ENCODE data around the gene STAB2.

Gene STAB2

GRCh38 chr12:103743788-103744187, 156.7 kb downstream of the STAB2 start:
- Histone ChIP-seq H3F3A (ENCODE audit: insufficient read depth, low read length) (no peaks in the 10 kb centered on the region), H3K36me3 (ENCODE audit: insufficient read depth, low read length) (no peaks in the 10 kb centered on the region), H2AFZ (ENCODE audit: low read length) (no peak overlapping the region), H3K4me1 (ENCODE audit: insufficient read depth, low read length, severe bottlenecking) (no peaks in the 10 kb centered on the region), H4K20me1 (ENCODE audit: insufficient read depth, low read length) (no peaks in the 10 kb centered on the region), H3K27ac (ENCODE audit: low read depth, low read length, poor library complexity, severe bottlenecking) (no peak overlapping the region), H3K4me2 (ENCODE audit: low read length) (no peak overlapping the region), H3K9ac (ENCODE audit: low read length) (no peak overlapping the region), H3K4me3 (ENCODE audit: low read depth, low read length, poor library complexity, severe bottlenecking) (no peak overlapping the region), H3K79me2 (ENCODE audit: insufficient read depth, low read length) (no peaks in the 10 kb centered on the region), H3K9me3 (ENCODE audit: low read length) (no peaks in the 10 kb centered on the region), H3K9me2 (ENCODE audit: low read depth, low read length) (no peaks in the 10 kb centered on the region), H3K27me3 (ENCODE audit: insufficient read depth, low read length) (no peaks in the 10 kb centered on the region)
- no peak for TF ChIP-seq CTCF (IDR thresholded peaks at IDR 0.05; ENCODE audit: low read length)
- no peak for TF ChIP-seq EZH2 (IDR thresholded peaks at IDR 0.05; ENCODE audit: borderline replicate concordance, low read length)

GRCh38 chr12:103745962-103746361, 158.9 kb downstream of the STAB2 start:
- no peak overlapping the region for H3K4me2 ChIP-seq (ENCODE audit: low read length)
- H3K27ac ChIP-seq (ENCODE audit: low read depth, low read length, poor library complexity, severe bottlenecking), result no peak overlapping the region
- H3K9me3 ChIP-seq (ENCODE audit: low read length), result no peaks in the 10 kb centered on the region
- no peaks in the 10 kb centered on the region for H3F3A ChIP-seq (ENCODE audit: insufficient read depth, low read length)
- H3K4me3 ChIP-seq (ENCODE audit: low read depth, low read length, poor library complexity, severe bottlenecking), result no peak overlapping the region
- H2AFZ ChIP-seq (ENCODE audit: low read length), result no peak overlapping the region
- H4K20me1 ChIP-seq (ENCODE audit: insufficient read depth, low read length), result no peaks in the 10 kb centered on the region
- H3K4me1 ChIP-seq (ENCODE audit: insufficient read depth, low read length, severe bottlenecking), result no peaks in the 10 kb centered on the region
- H3K9me2 ChIP-seq (ENCODE audit: low read depth, low read length), result no peaks in the 10 kb centered on the region
- H3K9ac ChIP-seq (ENCODE audit: low read length), result no peak overlapping the region
- TF ChIP-seq EZH2 (IDR thresholded peaks at IDR 0.05; ENCODE audit: borderline replicate concordance, low read length) (no peak), CTCF (IDR thresholded peaks at IDR 0.05; ENCODE audit: low read length) (no peak)
- H3K36me3 ChIP-seq (ENCODE audit: insufficient read depth, low read length), result no peaks in the 10 kb centered on the region
- H3K79me2 ChIP-seq (ENCODE audit: insufficient read depth, low read length), result no peaks in the 10 kb centered on the region
- H3K27me3 ChIP-seq (ENCODE audit: insufficient read depth, low read length), result no peaks in the 10 kb centered on the region

- no peaks in the 10 kb centered on the region for H3K9me3 ChIP-seq (ENCODE audit: low read length)
- H3K36me3 ChIP-seq (ENCODE audit: insufficient read depth, low read length), result no peaks in the 10 kb centered on the region
- no peaks in the 10 kb centered on the region for H3K79me2 ChIP-seq (ENCODE audit: insufficient read depth, low read length)
- TF ChIP-seq EZH2 (IDR thresholded peaks at IDR 0.05; ENCODE audit: borderline replicate concordance, low read length) (no peak), CTCF (IDR thresholded peaks at IDR 0.05; ENCODE audit: low read length) (no peak)
- no peak overlapping the region for H3K27ac ChIP-seq (ENCODE audit: low read depth, low read length, poor library complexity, severe bottlenecking)
- H3F3A ChIP-seq (ENCODE audit: insufficient read depth, low read length), result no peaks in the 10 kb centered on the region
- no peak overlapping the region for H3K4me3 ChIP-seq (ENCODE audit: low read depth, low read length, poor library complexity, severe bottlenecking)
- H3K9ac ChIP-seq (ENCODE audit: low read length), result no peak overlapping the region
- H3K4me2 ChIP-seq (ENCODE audit: low read length), result no peak overlapping the region
- no peak overlapping the region for H2AFZ ChIP-seq (ENCODE audit: low read length)
- H3K4me1 ChIP-seq (ENCODE audit: insufficient read depth, low read length, severe bottlenecking), result no peaks in the 10 kb centered on the region
- no peaks in the 10 kb centered on the region for H3K27me3 ChIP-seq (ENCODE audit: insufficient read depth, low read length)
- H4K20me1 ChIP-seq (ENCODE audit: insufficient read depth, low read length), result no peaks in the 10 kb centered on the region
- H3K9me2 ChIP-seq (ENCODE audit: low read depth, low read length), result no peaks in the 10 kb centered on the region
Measured at GRCh38 chr12:103748002-103748401, 160.9 kb downstream of the STAB2 start.
